Lower leg skin (tissue), 3 donors: ENCODE data around the gene LRRC75A.

Experiments used
- POLR2A ChIP-seq, 2 donors: fragments of 450-650 bp; IDR thresholded peaks; one replicate each; pipeline ENCODE4 v1.6.1; 2016 to 2017; ENCODE audit warnings: antibody characterized with exemption in 2 of 2, mild to moderate bottlenecking in 1 of 2, moderate library complexity in 1 of 2
- TF ChIP-seq, protein P1 (sequence below), 3 donors: fragments of 450-650 bp; IDR thresholded peaks; one replicate each; pipeline ENCODE4 v1.5.1; 2016; ENCODE audit warnings: antibody characterized with exemption in 3 of 3, mild to moderate bottlenecking in 3 of 3, moderate library complexity in 2 of 3

DNA sequence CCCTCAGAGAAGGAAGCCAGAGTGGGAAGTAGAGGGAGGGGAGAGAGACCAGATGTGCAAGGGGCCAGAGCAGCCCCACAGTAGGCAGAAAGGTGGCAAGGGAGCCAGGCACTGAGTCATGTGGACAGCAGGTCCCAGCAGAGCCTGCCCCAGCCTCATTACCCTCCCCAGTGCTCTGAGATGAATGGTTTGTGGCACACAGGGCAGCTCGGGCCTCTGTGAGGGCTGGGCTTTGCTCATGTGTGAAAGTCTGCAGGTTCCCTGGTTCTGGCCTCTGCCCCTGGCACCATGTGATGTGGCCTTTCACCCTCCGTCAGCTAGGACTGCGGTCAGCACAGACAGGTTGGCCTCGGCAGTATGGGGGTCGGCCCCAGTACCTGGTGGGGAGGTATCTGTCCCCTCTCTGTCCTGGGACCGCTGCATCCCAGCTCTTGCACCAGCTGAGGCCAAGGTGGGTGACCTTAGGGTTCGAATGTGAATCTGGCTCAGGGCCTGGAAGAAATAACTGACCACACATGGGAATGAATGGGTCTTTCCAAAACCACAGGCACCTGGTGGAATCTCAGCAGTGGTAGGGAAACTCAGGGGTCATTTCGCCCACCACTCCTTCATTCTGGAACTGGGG lies 8.9 kb downstream of the LRRC75A start:
- TF ChIP-seq, protein P1, sequence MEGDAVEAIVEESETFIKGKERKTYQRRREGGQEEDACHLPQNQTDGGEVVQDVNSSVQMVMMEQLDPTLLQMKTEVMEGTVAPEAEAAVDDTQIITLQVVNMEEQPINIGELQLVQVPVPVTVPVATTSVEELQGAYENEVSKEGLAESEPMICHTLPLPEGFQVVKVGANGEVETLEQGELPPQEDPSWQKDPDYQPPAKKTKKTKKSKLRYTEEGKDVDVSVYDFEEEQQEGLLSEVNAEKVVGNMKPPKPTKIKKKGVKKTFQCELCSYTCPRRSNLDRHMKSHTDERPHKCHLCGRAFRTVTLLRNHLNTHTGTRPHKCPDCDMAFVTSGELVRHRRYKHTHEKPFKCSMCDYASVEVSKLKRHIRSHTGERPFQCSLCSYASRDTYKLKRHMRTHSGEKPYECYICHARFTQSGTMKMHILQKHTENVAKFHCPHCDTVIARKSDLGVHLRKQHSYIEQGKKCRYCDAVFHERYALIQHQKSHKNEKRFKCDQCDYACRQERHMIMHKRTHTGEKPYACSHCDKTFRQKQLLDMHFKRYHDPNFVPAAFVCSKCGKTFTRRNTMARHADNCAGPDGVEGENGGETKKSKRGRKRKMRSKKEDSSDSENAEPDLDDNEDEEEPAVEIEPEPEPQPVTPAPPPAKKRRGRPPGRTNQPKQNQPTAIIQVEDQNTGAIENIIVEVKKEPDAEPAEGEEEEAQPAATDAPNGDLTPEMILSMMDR (IDR thresholded peaks at IDR 0.05): no peak
- TF ChIP-seq POLR2A (IDR thresholded peaks at IDR 0.05): no peak
